Esophagus squamous epithelium (tissue), 4 donors: ENCODE data around the gene ZBED4.

Experiments used
- POLR2A ChIP-seq, 4 donors: fragments of 450-650 bp; IDR thresholded peaks; one replicate each; pipeline ENCODE4 v1.6.1; 2017; ENCODE audit warnings: antibody characterized with exemption in 4 of 4, mild to moderate bottlenecking in 4 of 4, moderate library complexity in 3 of 4
- TF ChIP-seq, protein P1 (sequence below), 6 experiments: fragments of 450-650 bp in 4 of 6; fragments of 200-600 bp in 2 of 6; sonication (generic) in 2 of 6; IDR thresholded peaks; one replicate each; pipeline ENCODE4 v1.5.1; 2016 to 2019; ENCODE audit warnings: antibody characterized with exemption in 6 of 6, mild to moderate bottlenecking in 4 of 6, moderate library complexity in 4 of 6

DNA sequence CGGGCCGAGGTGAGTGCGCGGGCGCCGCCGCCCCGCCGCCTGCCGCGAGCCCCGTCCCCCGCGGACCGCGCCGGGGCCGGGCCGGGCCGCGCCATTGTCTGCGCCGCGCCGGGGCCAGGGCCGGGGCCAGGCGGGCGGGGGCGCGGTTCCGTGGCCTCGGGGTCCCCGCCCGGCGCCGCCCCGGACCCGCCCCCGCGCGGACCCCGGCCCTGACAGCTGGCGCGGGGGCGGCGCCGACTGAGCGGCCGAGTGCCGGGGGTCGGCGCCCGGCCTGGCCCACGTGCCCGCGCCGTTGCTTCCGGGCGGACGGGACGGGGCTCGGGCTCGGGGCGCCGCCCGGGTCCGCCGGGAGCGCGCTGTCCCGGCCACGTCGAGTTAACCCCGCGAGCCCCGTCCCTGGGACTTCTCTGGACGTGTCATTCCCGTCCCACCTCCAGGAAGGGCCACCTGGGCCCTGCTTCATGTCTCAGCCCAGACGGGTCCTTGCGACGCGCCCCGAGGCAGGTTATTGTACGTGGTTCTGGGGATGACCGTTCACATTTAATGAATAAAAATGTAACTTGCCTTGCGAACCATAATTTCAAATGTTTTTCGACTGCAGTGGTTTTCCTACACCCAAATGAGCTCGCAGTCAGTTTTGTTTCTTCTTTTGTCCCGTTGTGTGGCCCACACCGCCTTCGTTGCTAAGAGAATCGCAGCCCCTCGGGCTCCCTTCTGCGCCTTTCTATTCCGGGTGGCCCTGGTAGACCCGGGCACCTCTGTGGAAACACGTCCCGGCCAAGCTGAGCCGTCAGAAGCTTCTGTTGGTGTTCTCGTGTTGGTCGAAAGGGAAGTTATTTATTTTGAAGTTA is 562 bp downstream of the ZBED4 start:
- TF ChIP-seq, protein P1, sequence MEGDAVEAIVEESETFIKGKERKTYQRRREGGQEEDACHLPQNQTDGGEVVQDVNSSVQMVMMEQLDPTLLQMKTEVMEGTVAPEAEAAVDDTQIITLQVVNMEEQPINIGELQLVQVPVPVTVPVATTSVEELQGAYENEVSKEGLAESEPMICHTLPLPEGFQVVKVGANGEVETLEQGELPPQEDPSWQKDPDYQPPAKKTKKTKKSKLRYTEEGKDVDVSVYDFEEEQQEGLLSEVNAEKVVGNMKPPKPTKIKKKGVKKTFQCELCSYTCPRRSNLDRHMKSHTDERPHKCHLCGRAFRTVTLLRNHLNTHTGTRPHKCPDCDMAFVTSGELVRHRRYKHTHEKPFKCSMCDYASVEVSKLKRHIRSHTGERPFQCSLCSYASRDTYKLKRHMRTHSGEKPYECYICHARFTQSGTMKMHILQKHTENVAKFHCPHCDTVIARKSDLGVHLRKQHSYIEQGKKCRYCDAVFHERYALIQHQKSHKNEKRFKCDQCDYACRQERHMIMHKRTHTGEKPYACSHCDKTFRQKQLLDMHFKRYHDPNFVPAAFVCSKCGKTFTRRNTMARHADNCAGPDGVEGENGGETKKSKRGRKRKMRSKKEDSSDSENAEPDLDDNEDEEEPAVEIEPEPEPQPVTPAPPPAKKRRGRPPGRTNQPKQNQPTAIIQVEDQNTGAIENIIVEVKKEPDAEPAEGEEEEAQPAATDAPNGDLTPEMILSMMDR (IDR thresholded peaks at IDR 0.05), result no peak
- TF ChIP-seq POLR2A (IDR thresholded peaks at IDR 0.05), result no peak
